Renal cortical epithelial cell (primary cell): ENCODE results near the gene ARL15. TPM values are rescaled to one million over a fixed set of nuclear protein-coding genes. Genes with fewer than 3 reads are reported as not detected.
A peak's percentile ranks its signal among the peaks of the same experiment; 100 is the strongest.

Experiments
- DNase-seq: peaks from one replicate; pipeline ENCODE4 v3.0.0-alpha.2; 2011; ENCODE audit warnings: low read depth
- total RNA-seq: library from RNA; depleted of rRNA; stranded (reverse); fragments of >200 nt; gene quantifications from 2 replicates; pipeline ENCODE4 v1.2.3, GENCODE V29; 2014

Gene ARL15
- total RNA-seq, 1 donor from 2014 or later: 27.7 TPM

GRCh38 chr5:54159153-54159892 is 151.1 kb downstream of the ARL15 start:
- DNase-seq: peak; percentile 28

GRCh38 chr5:54156577-54156976 is 153.8 kb downstream of the ARL15 start:
- DNase-seq: peak; percentile 40

- no peak for DNase-seq
These were observed 159.5 kb downstream of the ARL15 start for GRCh38 chr5:54150841-54151240.

GRCh38 chr5:54148858-54149257 is 161.5 kb downstream of the ARL15 start:
- DNase-seq: no peak

GRCh38 chr5:54148067-54148845 is 162.1 kb downstream of the ARL15 start:
- DNase-seq: no peak

GRCh38 chr5:54146916-54147315 is 163.5 kb downstream of the ARL15 start:
- DNase-seq: no peak

- no peak for DNase-seq
These were observed 164.0 kb downstream of the ARL15 start for GRCh38 chr5:54146390-54146789.

- no peak for DNase-seq
These were observed 170.0 kb downstream of the ARL15 start for GRCh38 chr5:54140247-54140840.

GRCh38 chr5:54136516-54137440 is 173.6 kb downstream of the ARL15 start:
- no peak for DNase-seq

- DNase-seq: peak; percentile 27
These were observed 175.3 kb downstream of the ARL15 start for GRCh38 chr5:54135042-54135441.

- DNase-seq: no peak
These were observed 176.5 kb downstream of the ARL15 start for GRCh38 chr5:54133917-54134316.

GRCh38 chr5:54120473-54120872 is 189.9 kb downstream of the ARL15 start:
- DNase-seq: no peak

- DNase-seq: no peak
These were observed 192.4 kb downstream of the ARL15 start for GRCh38 chr5:54117957-54118356.

- no peak for DNase-seq
These were observed 194.5 kb downstream of the ARL15 start for GRCh38 chr5:54115735-54116403.

- no peak for DNase-seq
These were observed 197.3 kb downstream of the ARL15 start for GRCh38 chr5:54113060-54113459.

- no peak for DNase-seq
These were observed 200.6 kb downstream of the ARL15 start for GRCh38 chr5:54109626-54110330.

GRCh38 chr5:54108136-54108535 is 202.2 kb downstream of the ARL15 start:
- DNase-seq: no peak

GRCh38 chr5:54103871-54104270 is 206.5 kb downstream of the ARL15 start:
- no peak for DNase-seq

GRCh38 chr5:54098267-54098666 is 212.1 kb downstream of the ARL15 start:
- no peak for DNase-seq

GRCh38 chr5:54095969-54096368 is 214.4 kb downstream of the ARL15 start:
- DNase-seq: no peak

GRCh38 chr5:54094706-54095105 is 215.7 kb downstream of the ARL15 start:
- no peak for DNase-seq
